HUES48 (cell line): ENCODE measurements around the gene AGBL3.
A peak's percentile ranks its signal among the peaks of the same experiment; 100 is the strongest.
"Not testable (repeated sequence)": the region's sequence is repeated elsewhere in the genome, so short reads cannot be mapped to it uniquely, and the experiment has no call there.

Source experiments
- H3K27ac ChIP-seq: one replicate; pipeline ENCODE4 v1.7.0; 2013; ENCODE audit warnings: low read depth, low read length, inconsistent platforms
- H3K27me3 ChIP-seq: 2 replicates; pipeline ENCODE4 v1.6.1; 2013; ENCODE audit warnings: mild to moderate bottlenecking, low read length; ENCODE audit not compliant: control insufficient read depth, insufficient read depth
- H3K36me3 ChIP-seq: 2 replicates; pipeline ENCODE4 v1.6.1; 2013; ENCODE audit warnings: low read length; ENCODE audit not compliant: control insufficient read depth, insufficient read depth
- H3K4me1 ChIP-seq: 2 replicates; pipeline ENCODE4 v1.6.1; 2013; ENCODE audit warnings: mild to moderate bottlenecking, low read length; ENCODE audit not compliant: control insufficient read depth, insufficient read depth
- H3K4me3 ChIP-seq: 2 replicates; pipeline ENCODE4 v1.5.1; 2013; ENCODE audit warnings: mild to moderate bottlenecking, low read depth, low read length
- H3K9ac ChIP-seq: 2 replicates; pipeline ENCODE4 v1.6.1; 2013; ENCODE audit warnings: mild to moderate bottlenecking, low read depth, low read length, moderate library complexity
- H3K9me3 ChIP-seq: 2 replicates; pipeline ENCODE4 v1.6.1; 2013; ENCODE audit warnings: low read length; ENCODE audit not compliant: control insufficient read depth, insufficient read depth

Gene AGBL3

GRCh38 chr7:134997214-134997885 lies 11.0 kb downstream of the AGBL3 start:
- H3K27me3 ChIP-seq = no peaks in the 10 kb centered on the region
- H3K4me3 ChIP-seq = no peak overlapping the region
- H3K36me3 ChIP-seq = peaks cover 31% of the 10 kb centered on the region
- H3K9me3 ChIP-seq = no peaks in the 10 kb centered on the region
- no peaks in the 10 kb centered on the region for H3K4me1 ChIP-seq
- H3K27ac ChIP-seq = no peak overlapping the region
- H3K9ac ChIP-seq = no peak overlapping the region

- no peaks in the 10 kb centered on the region for H3K27me3 ChIP-seq
- H3K9ac ChIP-seq = no peak overlapping the region
- H3K9me3 ChIP-seq = no peaks in the 10 kb centered on the region
- no peak overlapping the region for H3K27ac ChIP-seq
- peaks cover 23% of the 10 kb centered on the region for H3K36me3 ChIP-seq
- H3K4me3 ChIP-seq = no peak overlapping the region
- H3K4me1 ChIP-seq = no peaks in the 10 kb centered on the region
These were observed 12.8 kb downstream of the AGBL3 start for GRCh38 chr7:134999136-134999535.

- no peaks in the 10 kb centered on the region for H3K36me3 ChIP-seq
- no peaks in the 10 kb centered on the region for H3K9me3 ChIP-seq
- H3K4me1 ChIP-seq = no peaks in the 10 kb centered on the region
- no peak overlapping the region for H3K9ac ChIP-seq
- no peak overlapping the region for H3K4me3 ChIP-seq
- H3K27ac ChIP-seq = no peak overlapping the region
- no peaks in the 10 kb centered on the region for H3K27me3 ChIP-seq
These were observed 15.3 kb downstream of the AGBL3 start for GRCh38 chr7:135001390-135002165.

DNA sequence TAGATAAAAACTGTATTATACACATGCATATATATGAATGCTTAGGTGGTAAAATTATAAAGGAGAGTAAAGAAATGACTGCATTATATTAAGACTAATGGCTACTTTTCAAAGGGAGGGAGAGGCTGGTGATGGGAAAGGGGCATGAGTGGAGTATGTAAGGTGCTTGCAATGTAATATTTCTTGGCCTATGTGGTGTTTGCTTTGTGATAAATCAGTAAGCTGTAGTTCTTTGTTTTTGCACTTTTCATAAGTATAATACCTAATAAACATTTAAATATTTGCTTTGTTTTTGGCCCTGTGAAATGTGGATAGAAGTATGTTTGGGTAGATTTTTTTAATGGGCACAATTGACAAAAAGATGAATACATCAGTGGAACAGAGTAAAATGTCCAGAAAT lies 25.9 kb downstream of the AGBL3 start:
- Histone ChIP-seq H3K4me3 (no peak overlapping the region), H3K27ac (no peak overlapping the region), H3K4me1 (no peaks in the 10 kb centered on the region), H3K36me3 (no peaks in the 10 kb centered on the region), H3K9ac (no peak overlapping the region), H3K27me3 (no peaks in the 10 kb centered on the region), H3K9me3 (no peaks in the 10 kb centered on the region)

DNA sequence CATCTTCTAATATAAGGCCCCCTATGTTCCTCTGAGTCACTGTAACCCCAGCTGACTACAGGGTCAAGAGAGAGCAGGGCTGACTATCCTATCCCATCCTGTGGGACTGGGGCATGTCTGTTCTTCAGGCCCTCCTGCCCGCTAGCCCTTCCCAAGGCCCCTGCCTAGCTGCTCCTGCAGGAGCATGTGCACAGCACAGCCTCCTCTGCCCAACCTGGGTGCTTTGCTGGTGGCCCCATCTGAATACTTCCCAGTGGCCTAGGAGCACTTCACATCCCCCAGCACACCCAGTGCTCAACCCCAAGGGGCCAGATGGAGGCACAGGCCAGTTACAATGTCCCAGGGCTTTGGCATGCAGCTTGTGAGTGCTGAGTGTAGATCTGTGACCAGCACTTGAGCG lies 37.3 kb downstream of the AGBL3 start:
- H3K9ac ChIP-seq = no peak overlapping the region

DNA sequence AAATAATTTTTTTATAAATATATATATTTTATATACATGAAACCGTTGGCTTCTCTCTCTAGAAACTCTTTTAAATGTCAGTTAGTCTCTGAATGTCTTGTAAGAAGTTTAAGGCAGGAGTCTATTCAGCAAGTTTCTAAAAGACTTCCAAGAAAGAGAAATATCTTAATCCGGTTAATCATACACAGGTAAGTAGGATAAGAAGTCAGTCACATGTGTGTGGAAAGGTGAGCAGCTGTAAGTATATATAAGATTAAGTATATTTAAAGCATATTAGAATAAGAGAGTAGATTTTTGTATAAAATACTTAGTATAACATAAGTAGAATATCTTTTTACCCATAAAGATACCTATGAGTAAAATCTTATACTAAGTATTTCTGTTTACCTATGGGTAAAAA lies 48.9 kb downstream of the AGBL3 start:
- H3K36me3 ChIP-seq = no peaks in the 10 kb centered on the region
- no peaks in the 10 kb centered on the region for H3K27me3 ChIP-seq
- H3K4me1 ChIP-seq = no peaks in the 10 kb centered on the region
- H3K9ac ChIP-seq = no peak overlapping the region
- no peaks in the 10 kb centered on the region for H3K9me3 ChIP-seq
- no peak overlapping the region for H3K27ac ChIP-seq
- H3K4me3 ChIP-seq = no peak overlapping the region

More for the DNA sequence above, 37.3 kb downstream of the AGBL3 start:
- Histone ChIP-seq H3K27me3 (no peaks in the 10 kb centered on the region), H3K36me3 (no peaks in the 10 kb centered on the region), H3K27ac (no peak overlapping the region), H3K4me1 (no peaks in the 10 kb centered on the region), H3K9me3 (no peaks in the 10 kb centered on the region), H3K4me3 (no peak overlapping the region)

GRCh38 chr7:135067017-135067416 lies 80.7 kb downstream of the AGBL3 start:
- H3K9ac ChIP-seq, H3K4me1 ChIP-seq, H3K27me3 ChIP-seq, H3K27ac ChIP-seq, H3K4me3 ChIP-seq, H3K36me3 ChIP-seq: not testable (repeated sequence)
- peaks cover 15% of the 10 kb centered on the region for H3K9me3 ChIP-seq

- H3K9me3 ChIP-seq = peaks cover 9% of the 10 kb centered on the region
- no peaks in the 10 kb centered on the region for H3K36me3 ChIP-seq
- no peak overlapping the region for H3K4me3 ChIP-seq
- H3K27me3 ChIP-seq = no peaks in the 10 kb centered on the region
- no peak overlapping the region for H3K27ac ChIP-seq
- H3K9ac ChIP-seq = no peak overlapping the region
- peaks cover 35% of the 10 kb centered on the region for H3K4me1 ChIP-seq
These were observed 87.8 kb downstream of the AGBL3 start for GRCh38 chr7:135074096-135074495.

DNA sequence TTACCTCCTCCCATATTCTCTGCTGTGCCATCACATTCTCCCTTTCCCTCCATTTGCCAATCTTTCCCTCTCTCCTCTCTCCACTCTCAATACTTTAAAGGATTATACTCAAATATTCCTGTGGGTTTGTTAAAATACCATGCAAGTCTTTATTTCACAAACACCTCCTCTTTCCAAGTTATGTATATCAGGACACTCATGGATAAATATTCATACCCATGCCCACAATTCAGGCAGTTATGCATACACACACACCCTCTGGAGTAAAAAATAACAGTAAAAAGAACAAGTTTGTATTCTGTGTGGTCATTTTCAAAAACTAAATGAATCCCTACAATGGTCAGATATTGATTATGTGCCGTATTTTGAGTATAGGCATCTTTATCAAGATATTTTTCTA lies 88.2 kb downstream of the AGBL3 start:
- Histone ChIP-seq H3K36me3 (no peaks in the 10 kb centered on the region), H3K9me3 (peaks cover 9% of the 10 kb centered on the region), H3K4me1 (peaks cover 35% of the 10 kb centered on the region), H3K9ac (no peak overlapping the region), H3K4me3 (no peak overlapping the region), H3K27ac (no peak overlapping the region), H3K27me3 (no peaks in the 10 kb centered on the region)

DNA sequence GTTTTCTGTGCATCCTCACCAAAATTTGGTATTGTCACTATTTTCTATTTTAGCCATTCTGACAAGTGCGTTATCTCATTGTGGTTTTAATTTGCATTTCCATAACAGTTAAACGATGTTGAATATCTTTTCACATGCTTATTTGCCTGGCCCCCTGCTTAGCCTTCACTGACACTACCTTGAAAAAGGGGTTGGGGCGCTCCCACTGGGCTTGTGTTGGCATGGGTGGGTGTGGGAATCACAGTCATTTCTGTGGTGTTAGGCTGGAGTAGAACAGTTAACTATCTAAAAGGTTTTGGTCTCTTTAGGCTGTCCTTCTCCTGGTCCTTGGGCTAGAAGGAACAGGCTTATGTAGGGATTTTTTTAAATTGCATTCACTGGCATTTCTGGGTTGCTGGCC lies 89.4 kb downstream of the AGBL3 start:
- Histone ChIP-seq H3K4me1 (peaks cover 35% of the 10 kb centered on the region), H3K27ac (peak overlapping the region; percentile 46), H3K27me3 (no peaks in the 10 kb centered on the region), H3K9me3 (peaks cover 9% of the 10 kb centered on the region), H3K9ac (no peak overlapping the region), H3K4me3 (peak overlapping the region; percentile 37), H3K36me3 (no peaks in the 10 kb centered on the region)

- Histone ChIP-seq H3K9ac (no peak overlapping the region), H3K4me1 (peaks cover 35% of the 10 kb centered on the region), H3K36me3 (no peaks in the 10 kb centered on the region), H3K4me3 (no peak overlapping the region), H3K9me3 (peaks cover 9% of the 10 kb centered on the region), H3K27ac (no peak overlapping the region), H3K27me3 (no peaks in the 10 kb centered on the region)
These were observed 90.6 kb downstream of the AGBL3 start for GRCh38 chr7:135076882-135077281.
